ENCODE measurements around the gene HAPLN3. TPM values are rescaled to one million over a fixed set of nuclear protein-coding genes. Genes with fewer than 3 reads are reported as not detected.

HAPLN3 gene
- total and polyA plus RNA-seq, 10 of the 15 experiments (the other 5 are each of a cell fraction or from before 2014, with no cell fraction given), result 0.20 to 5.0 (median 1.4) TPM; not detected in 1

- ChIA-PET CTCF (no interaction called here), POLR2A (no interaction called here), SMC1A (ENCODE audit: uncharacterized antibody, unreplicated experiment) (no interaction called here), RAD21 (ENCODE audit: unreplicated experiment) (no interaction called here)
- DNase-seq (ENCODE audit: low read depth, low spot score) (no peak), FAIRE-seq (no peak), ATAC-seq (no peak)
- in situ Hi-C loops (cut with MboI) (no loop called here), intact Hi-C loops (cut with micrococcal nuclease; ENCODE audit: unreplicated experiment) (no loop called here)
- no peak overlapping the region for H3K9ac ChIP-seq (ENCODE audit: control insufficient read depth, insufficient read depth, low read length)
- BruUV-seq (replicated peaks), result no TSS peak
- 54% methylated on average over 14 of the region's 14 CpGs for WGBS (ENCODE audit: insufficient coverage, insufficient replicate concordance, low lambda C conversion rate, missing lambda C conversion rate)
- no peaks in the 10 kb centered on the region for H3K9me3 ChIP-seq (replicated peaks; ENCODE audit: control insufficient read depth, insufficient read depth, low read length)
- no peaks in the 10 kb centered on the region for H4K20me1 ChIP-seq (ENCODE audit: control insufficient read depth, insufficient read depth)
- no peak overlapping the region for H3K27ac ChIP-seq (ENCODE audit: control insufficient read depth, insufficient read depth)
- no peaks in the 10 kb centered on the region for H3K4me1 ChIP-seq (ENCODE audit: control insufficient read depth, insufficient read depth, low read length)
- H3K79me2 ChIP-seq (ENCODE audit: control insufficient read depth, insufficient read depth, low read length), result no peaks in the 10 kb centered on the region
- H3K27me3 ChIP-seq (replicated peaks in 1 of 2; ENCODE audit: control insufficient read depth in 2 of 2, insufficient read depth in 2 of 2, low read length in 1 of 2), result no peaks in the 10 kb centered on the region; a peak in 2 of 4 replicates
- no peak overlapping the region for H2AFZ ChIP-seq (ENCODE audit: control insufficient read depth, low read depth, low read length)
- no peak overlapping the region for H3K4me3 ChIP-seq
- no peaks in the 10 kb centered on the region for H3K36me3 ChIP-seq (ENCODE audit: control insufficient read depth in 2 of 2, insufficient read depth in 2 of 2, low read length in 1 of 2)
- no peak overlapping the region for H3K4me2 ChIP-seq (ENCODE audit: control insufficient read depth, insufficient read depth)
- TF ChIP-seq ZZZ3 (IDR thresholded peaks at IDR 0.05; ENCODE audit: control insufficient read depth, insufficient read length, low read depth) (no peak), BACH1 (IDR thresholded peaks at IDR 0.05; ENCODE audit: borderline replicate concordance) (no peak), CBX3 (IDR thresholded peaks at IDR 0.05; ENCODE audit: borderline replicate concordance, low read depth) (no peak), DPF2 (IDR thresholded peaks at IDR 0.05) (no peak), NKRF (conservative IDR thresholded peaks at IDR 0.05) (no peak), NR2C1 (IDR thresholded peaks at IDR 0.05) (no peak), SIX5 (IDR thresholded peaks at IDR 0.05; ENCODE audit: low read depth, low read length, severe bottlenecking) (no peak), SIN3A (IDR thresholded peaks at IDR 0.05; ENCODE audit: low read depth, low read length) (no peak), YBX1 (IDR thresholded peaks at IDR 0.05) (no peak)
- TF ChIP-seq, protein P1, sequence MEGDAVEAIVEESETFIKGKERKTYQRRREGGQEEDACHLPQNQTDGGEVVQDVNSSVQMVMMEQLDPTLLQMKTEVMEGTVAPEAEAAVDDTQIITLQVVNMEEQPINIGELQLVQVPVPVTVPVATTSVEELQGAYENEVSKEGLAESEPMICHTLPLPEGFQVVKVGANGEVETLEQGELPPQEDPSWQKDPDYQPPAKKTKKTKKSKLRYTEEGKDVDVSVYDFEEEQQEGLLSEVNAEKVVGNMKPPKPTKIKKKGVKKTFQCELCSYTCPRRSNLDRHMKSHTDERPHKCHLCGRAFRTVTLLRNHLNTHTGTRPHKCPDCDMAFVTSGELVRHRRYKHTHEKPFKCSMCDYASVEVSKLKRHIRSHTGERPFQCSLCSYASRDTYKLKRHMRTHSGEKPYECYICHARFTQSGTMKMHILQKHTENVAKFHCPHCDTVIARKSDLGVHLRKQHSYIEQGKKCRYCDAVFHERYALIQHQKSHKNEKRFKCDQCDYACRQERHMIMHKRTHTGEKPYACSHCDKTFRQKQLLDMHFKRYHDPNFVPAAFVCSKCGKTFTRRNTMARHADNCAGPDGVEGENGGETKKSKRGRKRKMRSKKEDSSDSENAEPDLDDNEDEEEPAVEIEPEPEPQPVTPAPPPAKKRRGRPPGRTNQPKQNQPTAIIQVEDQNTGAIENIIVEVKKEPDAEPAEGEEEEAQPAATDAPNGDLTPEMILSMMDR (IDR thresholded peaks at IDR 0.05 in 2 of 3, conservative IDR thresholded peaks at IDR 0.05 in 1 of 3; ENCODE audit: control insufficient read depth in 2 of 3, extremely low read depth in 1 of 3, insufficient read depth in 1 of 3, low read depth in 3 of 3, low read length in 3 of 3), result no peak
- TF ChIP-seq, protein P2, sequence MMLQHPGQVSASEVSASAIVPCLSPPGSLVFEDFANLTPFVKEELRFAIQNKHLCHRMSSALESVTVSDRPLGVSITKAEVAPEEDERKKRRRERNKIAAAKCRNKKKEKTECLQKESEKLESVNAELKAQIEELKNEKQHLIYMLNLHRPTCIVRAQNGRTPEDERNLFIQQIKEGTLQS (IDR thresholded peaks at IDR 0.05; ENCODE audit: borderline replicate concordance, extremely low read depth, low read depth, low read length), result no peak
- TF ChIP-seq, protein P3, sequence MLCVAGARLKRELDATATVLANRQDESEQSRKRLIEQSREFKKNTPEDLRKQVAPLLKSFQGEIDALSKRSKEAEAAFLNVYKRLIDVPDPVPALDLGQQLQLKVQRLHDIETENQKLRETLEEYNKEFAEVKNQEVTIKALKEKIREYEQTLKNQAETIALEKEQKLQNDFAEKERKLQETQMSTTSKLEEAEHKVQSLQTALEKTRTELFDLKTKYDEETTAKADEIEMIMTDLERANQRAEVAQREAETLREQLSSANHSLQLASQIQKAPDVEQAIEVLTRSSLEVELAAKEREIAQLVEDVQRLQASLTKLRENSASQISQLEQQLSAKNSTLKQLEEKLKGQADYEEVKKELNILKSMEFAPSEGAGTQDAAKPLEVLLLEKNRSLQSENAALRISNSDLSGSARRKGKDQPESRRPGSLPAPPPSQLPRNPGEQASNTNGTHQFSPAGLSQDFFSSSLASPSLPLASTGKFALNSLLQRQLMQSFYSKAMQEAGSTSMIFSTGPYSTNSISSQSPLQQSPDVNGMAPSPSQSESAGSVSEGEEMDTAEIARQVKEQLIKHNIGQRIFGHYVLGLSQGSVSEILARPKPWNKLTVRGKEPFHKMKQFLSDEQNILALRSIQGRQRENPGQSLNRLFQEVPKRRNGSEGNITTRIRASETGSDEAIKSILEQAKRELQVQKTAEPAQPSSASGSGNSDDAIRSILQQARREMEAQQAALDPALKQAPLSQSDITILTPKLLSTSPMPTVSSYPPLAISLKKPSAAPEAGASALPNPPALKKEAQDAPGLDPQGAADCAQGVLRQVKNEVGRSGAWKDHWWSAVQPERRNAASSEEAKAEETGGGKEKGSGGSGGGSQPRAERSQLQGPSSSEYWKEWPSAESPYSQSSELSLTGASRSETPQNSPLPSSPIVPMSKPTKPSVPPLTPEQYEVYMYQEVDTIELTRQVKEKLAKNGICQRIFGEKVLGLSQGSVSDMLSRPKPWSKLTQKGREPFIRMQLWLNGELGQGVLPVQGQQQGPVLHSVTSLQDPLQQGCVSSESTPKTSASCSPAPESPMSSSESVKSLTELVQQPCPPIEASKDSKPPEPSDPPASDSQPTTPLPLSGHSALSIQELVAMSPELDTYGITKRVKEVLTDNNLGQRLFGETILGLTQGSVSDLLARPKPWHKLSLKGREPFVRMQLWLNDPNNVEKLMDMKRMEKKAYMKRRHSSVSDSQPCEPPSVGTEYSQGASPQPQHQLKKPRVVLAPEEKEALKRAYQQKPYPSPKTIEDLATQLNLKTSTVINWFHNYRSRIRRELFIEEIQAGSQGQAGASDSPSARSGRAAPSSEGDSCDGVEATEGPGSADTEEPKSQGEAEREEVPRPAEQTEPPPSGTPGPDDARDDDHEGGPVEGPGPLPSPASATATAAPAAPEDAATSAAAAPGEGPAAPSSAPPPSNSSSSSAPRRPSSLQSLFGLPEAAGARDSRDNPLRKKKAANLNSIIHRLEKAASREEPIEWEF (IDR thresholded peaks at IDR 0.05; ENCODE audit: insufficient replicate concordance, low read depth, low read length), result no peak
Observed at GRCh38 chr15:88871313-88871712, 24.0 kb downstream of the HAPLN3 start.
